Stimulated activated CD4-positive, alpha-beta T cell treated with anti-CD3 and anti-CD28 coated beads, Interleukin-15, amount 100 ng/mL, for 1 hour (primary cell): ENCODE data around the gene CEP112.

Source experiments
- DNase-seq, 2 donors: peaks; one replicate each; pipeline ENCODE4 v3.0.0-alpha.2; 2020; ENCODE audit warnings: low read depth in 1 of 2, low spot score in 1 of 2

The CEP112 gene

DNA sequence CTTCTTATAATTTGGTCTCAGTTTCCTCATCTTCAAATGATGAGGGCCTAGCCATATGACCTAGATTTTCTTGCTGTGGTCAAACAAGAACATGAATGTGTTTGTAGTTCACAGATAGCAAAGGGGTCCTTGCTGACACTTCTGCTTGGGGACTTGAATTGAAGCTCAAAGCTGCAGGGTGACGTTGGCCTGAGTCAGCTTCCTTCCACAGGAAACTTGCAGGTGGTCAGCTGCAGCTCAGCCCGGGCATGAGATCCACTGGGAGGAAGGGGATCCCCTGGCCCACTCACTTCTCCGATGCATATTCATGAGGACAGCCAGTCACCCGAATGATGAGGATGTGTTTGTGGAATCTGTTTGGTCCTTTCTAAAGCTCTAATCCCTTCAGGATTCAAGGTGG lies 587.9 kb downstream of the CEP112 start:
- DNase-seq, result no peak

- no peak for DNase-seq
Measured at GRCh38 chr17:65601881-65602280, 590.1 kb downstream of the CEP112 start.

GRCh38 chr17:65601145-65601544 lies 590.8 kb downstream of the CEP112 start:
- DNase-seq, result no peak

- no peak for DNase-seq
Measured at GRCh38 chr17:65600518-65600917, 591.4 kb downstream of the CEP112 start.

- no peak for DNase-seq
Measured at GRCh38 chr17:65599650-65600049, 592.3 kb downstream of the CEP112 start.

DNA sequence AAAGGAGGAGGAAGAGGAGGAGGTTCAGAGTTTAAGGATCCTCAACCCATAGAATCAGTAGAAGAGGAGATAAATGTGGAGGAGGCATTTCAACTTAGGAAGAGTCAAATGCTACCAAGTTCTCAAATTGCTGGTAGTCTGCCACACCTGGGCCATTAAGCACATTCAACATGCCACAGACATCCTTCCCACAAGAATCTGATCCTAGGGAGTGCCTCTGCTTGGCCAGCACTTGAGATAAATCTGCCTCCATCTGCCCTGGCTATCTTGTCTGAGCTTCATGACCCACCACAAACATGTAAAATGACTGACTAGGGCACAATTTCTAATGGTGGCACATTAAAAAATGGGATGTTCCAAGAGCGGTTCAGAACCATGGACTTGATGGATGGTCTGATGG lies 593.2 kb downstream of the CEP112 start:
- DNase-seq, result no peak

GRCh38 chr17:65595071-65595656 lies 596.8 kb downstream of the CEP112 start:
- DNase-seq, result no peak

GRCh38 chr17:65593855-65594845 lies 597.8 kb downstream of the CEP112 start:
- DNase-seq, result no peak

GRCh38 chr17:65593092-65593854 lies 598.7 kb downstream of the CEP112 start:
- DNase-seq, result no peak

GRCh38 chr17:65592125-65592965 lies 599.6 kb downstream of the CEP112 start:
- DNase-seq, result no peak

GRCh38 chr17:65589321-65589720 lies 602.6 kb downstream of the CEP112 start:
- DNase-seq, result no peak

DNA sequence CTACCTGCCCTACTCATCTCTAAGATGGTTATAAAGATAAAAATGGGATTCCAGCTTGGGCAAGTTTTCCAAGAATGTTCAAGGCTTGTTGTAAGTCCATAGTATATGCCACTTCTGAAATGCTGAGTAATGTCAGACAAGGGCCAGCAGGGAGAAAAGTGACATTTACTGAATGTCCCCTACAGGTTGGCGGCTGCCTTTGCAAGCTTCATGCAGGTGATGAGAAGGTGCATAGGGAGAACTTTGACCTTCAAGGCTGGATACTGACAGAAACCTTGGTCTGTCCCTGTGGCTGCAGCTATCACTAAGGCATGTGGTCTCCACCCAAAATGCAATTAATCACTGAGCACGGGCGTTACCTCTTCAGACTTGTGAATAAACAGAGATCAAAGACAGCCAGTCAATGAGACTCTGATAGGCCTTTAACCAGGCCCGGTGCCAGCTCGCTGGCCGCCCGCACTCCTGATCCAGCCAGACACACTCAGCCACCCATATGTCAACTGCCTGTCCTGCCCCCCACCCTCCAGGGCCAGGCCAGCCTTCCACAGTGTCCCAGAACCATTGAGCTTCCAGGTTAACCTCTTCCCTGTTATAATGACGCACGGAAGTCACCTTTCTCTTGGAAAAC lies 603.6 kb downstream of the CEP112 start:
- DNase-seq, result no peak

- DNase-seq, result no peak
Measured at GRCh38 chr17:65587534-65588180, 604.3 kb downstream of the CEP112 start.

DNA sequence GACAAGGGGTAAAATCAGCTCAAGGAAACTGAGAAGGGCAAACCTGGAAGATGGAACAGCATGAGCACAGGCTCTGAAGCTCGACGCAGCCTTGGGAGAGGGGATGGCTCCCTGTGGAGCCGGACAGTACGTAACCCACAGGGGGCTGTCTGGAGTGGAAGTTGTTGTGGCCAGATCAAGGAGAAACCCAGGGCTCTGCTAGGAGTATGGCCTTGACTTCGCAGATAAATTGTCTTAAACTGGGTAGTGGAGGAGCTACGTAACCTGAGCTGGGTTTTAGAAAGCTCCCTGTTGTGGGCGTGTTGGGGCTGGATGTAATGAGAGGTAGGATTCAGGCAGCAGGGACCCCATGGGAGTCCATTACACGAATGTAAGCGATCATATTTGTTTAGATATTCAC lies 605.0 kb downstream of the CEP112 start:
- no peak for DNase-seq
